ENCODE measurements around the gene SPEG.

GRCh38 chr2:219455581-219455980, 20.9 kb downstream of the SPEG start:
- TF ChIP-seq FOXM1 (IDR thresholded peaks at IDR 0.05; ENCODE audit: borderline replicate concordance, low read depth) (no peak), RAD21 (IDR thresholded peaks at IDR 0.05; ENCODE audit: low read depth) (no peak), NFIC (IDR thresholded peaks at IDR 0.05) (no peak), YY1 (IDR thresholded peaks at IDR 0.05; ENCODE audit: low read depth) (no peak), REST (IDR thresholded peaks at IDR 0.05; ENCODE audit: low read depth) (no peak), USF1 (IDR thresholded peaks at IDR 0.05) (no peak), CREB1 (IDR thresholded peaks at IDR 0.05; ENCODE audit: low read depth) (no peak), TEAD4 (IDR thresholded peaks at IDR 0.05) (no peak), TAF1 (IDR thresholded peaks at IDR 0.05; ENCODE audit: low read depth) (no peak), EGR1 (IDR thresholded peaks at IDR 0.05) (no peak), ZBTB7A (IDR thresholded peaks at IDR 0.05; ENCODE audit: low read depth) (no peak), EP300 (IDR thresholded peaks at IDR 0.05; ENCODE audit: borderline replicate concordance) (no peak)
